NCI-H1436 treated with DMSO at 0.1 percent for 48 hours (cell line): Measurements from ENCODE around the gene POPDC2.
"Not testable (repeated sequence)": the region's sequence is repeated elsewhere in the genome, so short reads cannot be mapped to it uniquely, and the experiment has no call there.

Experiments used
- DNase-seq: peaks from one replicate; lab custom pipeline; 2025; lab: John Stamatoyannopoulos, UW

POPDC2 gene

GRCh38 chr3:119660474-119661440 lies at the start of gene POPDC2:
Gene POPDC2 (minus strand): TSS chr3:119660589. CDS start chr3:119660423, 166 bp downstream.
- no peak for DNase-seq

GRCh38 chr3:119703820-119704531 lies 43.6 kb upstream of the POPDC2 start:
- no peak for DNase-seq

GRCh38 chr3:119702530-119703527 lies 42.4 kb upstream of the POPDC2 start, which contains the start of gene CFAP91:
Gene CFAP91 (plus strand): TSS chr3:119703022. CDS start chr3:119703099, 77 bp downstream.
- DNase-seq, result peak; percentile 79

GRCh38 chr3:119700920-119701734 lies 40.7 kb upstream of the POPDC2 start:
- no peak for DNase-seq

GRCh38 chr3:119700269-119700919 lies 40.0 kb upstream of the POPDC2 start:
- no peak for DNase-seq

GRCh38 chr3:119697394-119697793 lies 37.0 kb upstream of the POPDC2 start:
- no peak for DNase-seq

GRCh38 chr3:119695480-119695879 lies 35.1 kb upstream of the POPDC2 start:
- no peak for DNase-seq

- DNase-seq, result no peak
These were observed 29.8 kb upstream of the POPDC2 start for GRCh38 chr3:119690043-119690656.

GRCh38 chr3:119683421-119683820 lies 23.0 kb upstream of the POPDC2 start:
- DNase-seq, result no peak

- DNase-seq, result peak; percentile 10
These were observed 20.9 kb upstream of the POPDC2 start for GRCh38 chr3:119681279-119681678.

- no peak for DNase-seq
These were observed 19.5 kb upstream of the POPDC2 start for GRCh38 chr3:119679874-119680273.

- DNase-seq, result not testable (repeated sequence)
These were observed 17.8 kb upstream of the POPDC2 start for GRCh38 chr3:119678209-119678608.

- no peak for DNase-seq
These were observed 17.2 kb upstream of the POPDC2 start for GRCh38 chr3:119677641-119677934.

GRCh38 chr3:119676771-119677640 lies 16.6 kb upstream of the POPDC2 start, which contains the start of gene COX17:
Gene COX17 (minus strand): TSS chr3:119677406. CDS start chr3:119677310, 96 bp downstream.
- DNase-seq, result peak; percentile 98

- DNase-seq, result no peak
These were observed 15.6 kb upstream of the POPDC2 start for GRCh38 chr3:119676020-119676419.

- DNase-seq, result no peak
These were observed 14.9 kb upstream of the POPDC2 start for GRCh38 chr3:119675188-119675874.

GRCh38 chr3:119673875-119674274 lies 13.5 kb upstream of the POPDC2 start:
- no peak for DNase-seq

- DNase-seq, result no peak
These were observed 12.4 kb upstream of the POPDC2 start for GRCh38 chr3:119672776-119673175.
